ENCODE results near the gene IL17RB.

Gene IL17RB

DNA sequence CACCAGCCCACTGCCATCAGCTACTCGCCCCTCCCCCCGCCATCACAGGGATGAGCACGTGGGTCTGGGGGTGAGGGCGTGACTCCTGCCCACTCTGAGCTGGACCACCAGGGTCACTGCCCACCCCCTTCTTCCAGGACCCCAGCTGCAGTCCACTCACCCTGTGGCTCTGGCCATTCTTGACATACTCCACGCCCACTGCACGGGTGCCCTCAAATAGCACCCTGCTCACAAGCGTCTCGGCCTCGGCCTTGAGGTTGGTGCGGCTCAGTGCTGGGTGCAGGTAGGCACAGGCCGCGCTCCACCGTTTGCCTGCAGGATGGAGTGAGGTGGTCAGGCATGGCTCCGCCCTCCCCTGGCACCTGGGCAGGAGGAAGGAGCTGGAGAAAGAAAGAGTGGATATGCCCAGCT, 24.0 kb upstream of the IL17RB start:
- H3K4me3 ChIP-seq: no peak overlapping the region
- no peaks in the 10 kb centered on the region for H3K4me1 ChIP-seq
- no peak for TF ChIP-seq CTCF (IDR thresholded peaks at IDR 0.05)
- intact Hi-C loops (cut with DNase I; ENCODE audit: low total_unique reads): no loop called here
- H3K36me3 ChIP-seq: peaks cover 0 to 64% (median 0%) of the 10 kb centered on the region in 3 donors
- no peaks in the 10 kb centered on the region for H3K9me3 ChIP-seq
- H3K27ac ChIP-seq: no peak overlapping the region
- no peaks in the 10 kb centered on the region for H3K27me3 ChIP-seq
- peak in 1 of 2 donors; percentile 53 for DNase-seq

- H3K4me3 ChIP-seq: no peak overlapping the region
- peak in 1 of 2 donors; percentile 54 for DNase-seq
These were observed 23.1 kb upstream of the IL17RB start for GRCh38 chr3:53823026-53823955.

DNA sequence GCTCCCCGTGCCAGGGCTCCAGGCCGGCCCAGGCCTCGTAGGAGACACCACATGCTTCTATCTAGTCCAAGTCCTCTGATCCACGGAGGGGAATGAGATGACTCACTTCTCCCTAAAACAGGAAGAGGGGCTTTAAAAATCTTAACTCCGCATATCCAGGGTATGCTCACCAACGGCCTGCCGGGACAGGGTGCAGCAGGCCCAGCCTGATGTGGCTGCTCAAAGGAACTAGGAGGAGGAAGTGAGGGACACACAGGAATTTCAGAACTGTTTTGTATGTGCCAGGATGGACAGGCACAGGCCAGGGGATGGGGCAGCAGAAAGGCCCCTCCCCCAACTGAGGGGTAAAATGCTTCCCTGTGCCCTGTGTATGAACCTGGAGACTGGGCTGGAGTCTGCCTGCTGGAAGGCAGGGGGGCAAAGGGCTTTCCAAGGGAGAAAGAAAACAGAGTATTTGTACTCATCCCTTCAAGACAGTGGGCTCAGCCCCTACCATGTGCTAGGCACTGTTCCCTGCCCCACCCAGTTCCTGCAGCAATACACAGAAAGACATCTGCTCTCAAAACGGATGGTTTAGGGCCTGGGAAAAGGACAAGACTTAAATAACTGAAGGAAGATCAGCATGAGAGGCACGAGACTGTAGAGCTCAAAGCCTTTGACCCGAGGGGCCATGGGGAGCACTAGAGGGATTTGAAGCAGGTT, 22.3 kb upstream of the IL17RB start:
- Histone ChIP-seq H3K4me1 (no peaks in the 10 kb centered on the region), H3K4me3 (no peak overlapping the region), H3K9me3 (no peaks in the 10 kb centered on the region), H3K27ac (no peak overlapping the region), H3K36me3 (peaks cover 0 to 46% (median 0%) of the 10 kb centered on the region in 3 donors), H3K27me3 (no peaks in the 10 kb centered on the region)
- TF ChIP-seq CTCF (IDR thresholded peaks at IDR 0.05): no peak
- intact Hi-C loops (cut with DNase I; ENCODE audit: low total_unique reads): no loop called here
- DNase-seq: peak in 1 of 2 donors; percentile 24

More at GRCh38 chr3:53823026-53823955, 23.1 kb upstream of the IL17RB start:
- Histone ChIP-seq H3K27me3 (no peaks in the 10 kb centered on the region), H3K27ac (no peak overlapping the region), H3K36me3 (peaks cover 0 to 54% (median 0%) of the 10 kb centered on the region in 3 donors), H3K9me3 (no peaks in the 10 kb centered on the region), H3K4me1 (no peaks in the 10 kb centered on the region)
- no peak for TF ChIP-seq CTCF (IDR thresholded peaks at IDR 0.05)
- intact Hi-C loops (cut with DNase I; ENCODE audit: low total_unique reads): no loop called here

- intact Hi-C loops (cut with DNase I; ENCODE audit: low total_unique reads): no loop called here
- Histone ChIP-seq H3K4me1 (no peaks in the 10 kb centered on the region), H3K4me3 (no peak overlapping the region), H3K9me3 (no peaks in the 10 kb centered on the region), H3K27ac (no peak overlapping the region), H3K27me3 (no peaks in the 10 kb centered on the region), H3K36me3 (peaks cover 0 to 39% (median 0%) of the 10 kb centered on the region in 3 donors)
- no peak for TF ChIP-seq CTCF (IDR thresholded peaks at IDR 0.05)
- peak in 1 of 2 donors; percentile 28 for DNase-seq
These were observed 21.6 kb upstream of the IL17RB start for GRCh38 chr3:53824795-53825194.

DNA sequence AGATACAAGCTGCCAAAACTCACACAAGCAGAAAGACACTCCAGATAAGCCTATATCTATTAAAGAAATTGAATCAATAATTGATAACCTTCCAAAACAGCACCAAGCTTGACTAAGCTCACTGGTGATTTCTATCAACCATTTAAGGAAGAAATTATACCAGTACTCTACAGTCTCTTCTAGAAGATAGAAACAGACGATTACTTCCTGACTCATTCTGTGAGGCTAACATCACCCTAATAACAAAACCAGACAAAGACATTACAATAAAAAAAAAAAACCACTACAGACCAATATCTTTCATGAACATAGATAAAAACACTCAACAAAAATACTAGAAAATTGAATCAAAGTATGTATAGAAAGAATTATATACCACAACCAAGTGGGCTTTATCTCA, 20.3 kb upstream of the IL17RB start:
- Histone ChIP-seq H3K4me3 (no peak overlapping the region), H3K9me3 (no peaks in the 10 kb centered on the region), H3K27ac (no peak overlapping the region), H3K27me3 (no peaks in the 10 kb centered on the region), H3K4me1 (no peaks in the 10 kb centered on the region), H3K36me3 (peaks cover 0 to 27% (median 0%) of the 10 kb centered on the region in 3 donors)
- intact Hi-C loops (cut with DNase I; ENCODE audit: low total_unique reads): no loop called here
- DNase-seq: no peak
- no peak for TF ChIP-seq CTCF (IDR thresholded peaks at IDR 0.05)

Data from tibial artery (tissue), 4 donors.